NCI-H345 (cell line): ENCODE measurements around the gene S100A9.
"Not testable (repeated sequence)": the region's sequence is repeated elsewhere in the genome, so short reads cannot be mapped to it uniquely, and the experiment has no call there.

ENCODE experiments used
- DNase-seq: peaks from one replicate; lab custom pipeline; 2025; lab: John Stamatoyannopoulos, UW

S100A9 gene

DNA sequence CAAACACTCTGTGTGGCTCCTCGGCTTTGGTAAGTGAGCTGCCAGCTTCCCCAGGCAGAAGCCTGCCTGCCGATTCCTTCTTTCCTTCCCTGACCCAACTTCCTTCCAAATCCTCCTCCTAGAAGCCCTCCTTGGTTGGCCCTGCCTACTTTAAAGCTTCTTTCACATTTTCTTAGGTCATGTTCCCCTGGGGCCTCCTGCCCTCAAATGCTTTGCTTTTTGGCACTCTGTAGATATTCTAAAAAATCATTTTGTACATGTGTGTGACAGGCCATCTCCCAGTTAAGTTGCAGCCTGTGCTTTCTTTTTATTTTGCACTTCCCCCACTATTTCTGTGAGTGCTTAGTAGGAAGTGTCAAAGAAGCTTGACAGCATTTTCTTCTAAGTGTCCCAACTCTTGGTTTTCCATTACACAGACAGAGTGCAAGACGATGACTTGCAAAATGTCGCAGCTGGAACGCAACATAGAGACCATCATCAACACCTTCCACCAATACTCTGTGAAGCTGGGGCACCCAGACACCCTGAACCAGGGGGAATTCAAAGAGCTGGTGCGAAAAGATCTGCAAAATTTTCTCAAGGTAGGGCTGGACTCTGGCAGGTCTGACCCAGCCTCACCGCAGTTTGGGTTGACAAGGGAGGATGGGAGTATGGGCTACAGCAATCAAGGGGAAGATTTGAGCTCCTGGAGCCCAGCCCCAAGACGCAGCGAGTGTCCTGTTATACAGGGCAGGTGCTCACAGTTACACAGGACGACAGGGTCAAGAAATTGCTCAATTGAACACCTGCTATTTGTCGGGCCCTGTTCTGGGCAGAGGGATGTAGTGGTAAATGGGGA lies at the start of gene S100A9:
Gene S100A9 (plus strand): TSS at position 2 of the 838 bp plus-strand sequence. CDS start 430 bp downstream, at position 432.
- no peak for DNase-seq

- DNase-seq = no peak
Measured at GRCh38 chr1:153308540-153308939, 49.1 kb upstream of the S100A9 start.

DNA sequence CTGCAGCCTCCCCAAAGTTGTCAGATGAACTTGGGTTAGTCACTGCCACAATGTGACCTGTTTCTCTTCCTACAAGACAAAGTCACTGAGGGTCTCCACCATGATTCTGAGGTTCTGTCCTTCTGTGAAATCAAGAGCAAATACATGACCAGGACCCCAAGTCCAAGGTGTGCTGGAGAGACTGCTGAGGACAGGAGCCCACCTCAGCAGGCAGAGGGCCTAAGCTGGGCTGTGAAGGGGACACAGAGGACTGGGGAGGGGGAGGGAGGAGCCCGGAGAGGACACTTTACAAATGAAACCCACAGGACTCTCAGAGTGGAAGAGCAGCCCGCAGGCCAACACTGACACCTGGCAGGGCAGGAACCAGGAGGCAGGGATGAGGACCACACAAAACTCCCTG lies 48.2 kb upstream of the S100A9 start:
- DNase-seq = no peak

GRCh38 chr1:153310526-153310925 lies 47.1 kb upstream of the S100A9 start:
- DNase-seq = no peak

GRCh38 chr1:153312570-153313186 lies 45.0 kb upstream of the S100A9 start, which contains the start of gene PGLYRP3:
Gene PGLYRP3, minus strand, starts transcription at chr1:153312952. Its CDS starts 2,287 bp downstream, at chr1:153310665.
- peak; percentile 29 for DNase-seq

DNA sequence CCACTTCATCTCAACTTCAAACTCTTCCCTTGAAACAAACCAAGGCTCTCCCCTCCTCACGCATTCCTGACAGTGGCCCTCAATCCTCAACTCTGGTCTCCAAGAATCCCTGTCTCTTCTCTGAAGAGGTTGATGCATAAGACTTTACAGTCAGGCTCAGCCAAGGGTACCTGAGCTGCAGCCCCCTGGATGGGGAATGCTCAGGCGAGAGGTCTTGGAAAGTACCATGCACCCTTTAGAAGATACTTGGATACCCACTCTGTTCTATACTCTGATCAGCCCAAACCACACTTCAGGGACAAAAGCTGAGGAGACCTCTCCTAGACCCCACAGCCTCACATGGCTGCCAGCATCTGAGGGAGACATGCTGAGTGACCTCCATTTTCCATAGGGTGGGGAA lies 44.4 kb upstream of the S100A9 start:
- no peak for DNase-seq

DNA sequence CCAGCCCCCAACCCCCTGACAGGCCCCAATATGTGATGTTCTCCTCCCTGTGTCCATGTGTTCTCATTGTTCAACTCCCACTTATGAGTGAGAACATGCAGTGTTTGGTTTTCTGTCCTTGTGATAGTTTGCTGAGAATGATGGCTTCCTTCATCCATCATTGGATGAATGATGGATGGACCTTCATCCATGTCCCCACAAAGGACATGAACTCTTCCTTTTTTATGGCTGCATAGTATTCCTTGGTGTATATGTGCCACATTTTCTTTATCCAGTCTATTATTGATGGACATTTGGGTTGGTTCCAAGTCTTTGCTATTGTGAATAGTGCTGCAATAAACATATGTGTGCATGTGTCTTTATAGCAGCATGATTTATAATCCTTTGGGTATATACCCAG lies 43.3 kb upstream of the S100A9 start:
- not testable (repeated sequence) for DNase-seq

- DNase-seq = not testable (repeated sequence)
Measured at GRCh38 chr1:153316013-153316412, 41.6 kb upstream of the S100A9 start.

- not testable (repeated sequence) for DNase-seq
Measured at GRCh38 chr1:153318145-153318544, 39.5 kb upstream of the S100A9 start.

DNA sequence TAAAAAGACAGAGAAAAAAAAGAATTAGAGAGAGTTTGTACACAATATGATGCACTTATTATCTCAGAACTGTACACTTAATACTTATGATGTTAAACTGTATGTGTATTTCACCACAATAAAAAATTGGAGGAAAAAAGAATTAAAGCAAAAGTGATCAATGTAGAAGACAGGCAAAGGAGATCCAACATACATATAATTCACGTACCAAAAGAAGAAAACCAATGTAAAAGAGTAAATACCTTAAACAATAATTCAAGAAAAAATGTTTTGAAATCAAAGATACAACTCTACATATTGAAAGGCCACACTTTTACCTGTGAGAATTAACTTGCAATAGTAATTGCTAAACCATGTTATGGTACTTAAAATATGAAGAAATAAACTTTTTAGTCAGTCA lies 35.1 kb upstream of the S100A9 start:
- DNase-seq = no peak

GRCh38 chr1:153324912-153325311 lies 32.7 kb upstream of the S100A9 start:
- no peak for DNase-seq

DNA sequence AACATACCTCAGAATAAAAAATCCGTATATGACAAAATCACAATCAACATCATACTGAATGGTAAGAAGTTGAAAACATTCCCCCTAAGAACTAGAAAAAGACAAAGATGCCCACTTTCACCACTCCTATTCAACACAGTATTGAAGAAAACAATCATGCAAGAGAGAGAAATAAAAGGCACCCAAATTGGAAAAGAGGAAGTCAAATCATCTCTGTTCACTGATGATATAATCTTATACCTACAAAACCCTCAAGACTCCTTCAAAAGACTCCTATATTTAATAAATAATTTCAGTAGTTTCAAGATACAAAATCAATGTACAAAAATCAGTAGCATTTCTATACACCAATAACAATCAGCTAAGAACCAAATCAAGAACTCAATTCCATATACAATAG lies 23.8 kb upstream of the S100A9 start:
- DNase-seq = no peak

DNA sequence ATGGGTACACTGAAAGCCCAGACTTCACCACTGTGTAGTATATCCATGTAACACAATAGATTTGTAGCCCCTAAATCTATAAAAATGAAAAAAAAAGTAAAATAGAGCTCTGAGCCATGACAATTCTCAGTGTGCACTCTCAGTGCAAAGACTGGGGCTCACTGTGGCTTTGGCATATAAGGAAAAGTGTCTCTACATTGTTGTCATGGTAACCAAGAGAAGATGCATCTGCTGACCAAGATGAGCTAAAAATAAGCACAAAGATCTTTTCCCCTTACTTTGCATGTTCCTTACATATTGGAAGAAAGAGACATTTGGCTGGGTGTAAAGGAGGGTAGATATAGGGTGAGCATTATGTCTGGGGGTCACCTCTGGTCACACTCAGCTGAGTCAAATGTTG lies 21.0 kb upstream of the S100A9 start:
- DNase-seq = no peak

- no peak for DNase-seq
Measured at GRCh38 chr1:153337980-153338853, 19.4 kb upstream of the S100A9 start.

GRCh38 chr1:153339802-153340201 lies 17.9 kb upstream of the S100A9 start:
- DNase-seq = no peak

DNA sequence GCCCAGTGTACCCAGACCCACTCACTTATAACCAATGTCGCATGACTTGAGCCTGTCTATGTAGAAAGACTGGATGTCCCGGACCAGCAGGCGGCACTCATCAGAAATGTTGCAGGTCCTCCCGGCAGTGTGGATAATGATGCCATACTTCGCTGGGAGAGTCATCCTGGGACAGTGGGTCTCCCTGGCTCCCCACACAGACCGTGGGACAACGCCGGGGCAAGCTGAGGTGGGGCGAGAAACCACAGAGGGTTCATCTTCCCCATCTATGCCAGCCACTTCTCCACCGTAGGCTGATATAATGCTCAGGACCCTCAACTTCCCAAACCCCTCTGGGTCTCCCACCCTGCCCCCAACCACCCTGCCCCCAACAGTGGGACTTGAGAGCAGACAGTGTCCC lies 17.3 kb upstream of the S100A9 start:
- DNase-seq = no peak

- no peak for DNase-seq
Measured at GRCh38 chr1:153341431-153341934, 16.2 kb upstream of the S100A9 start.

DNA sequence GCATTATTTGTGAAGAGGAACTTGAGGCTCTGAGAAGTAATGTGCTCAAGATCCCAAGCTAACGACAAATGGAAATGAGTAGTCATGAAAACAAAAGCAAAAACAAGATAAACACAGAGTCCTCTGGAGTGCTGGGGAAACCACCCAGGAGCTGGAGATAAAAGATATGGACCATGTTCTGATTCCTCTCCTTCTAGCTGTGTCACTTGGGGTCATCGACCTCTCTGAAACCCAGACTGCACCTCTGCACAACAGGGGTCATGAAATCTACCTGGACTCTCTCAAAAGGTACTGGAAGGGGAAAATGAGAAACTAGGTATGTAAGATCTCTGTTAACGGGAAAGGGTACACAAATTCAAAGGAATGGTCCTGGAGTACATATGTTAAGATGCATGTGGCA lies 15.5 kb upstream of the S100A9 start:
- DNase-seq = no peak

- no peak for DNase-seq
Measured at GRCh38 chr1:153343040-153343681, 14.5 kb upstream of the S100A9 start.

- no peak for DNase-seq
Measured at GRCh38 chr1:153343811-153344717, 13.6 kb upstream of the S100A9 start.

- DNase-seq = peak; percentile 48
Measured at GRCh38 chr1:153344718-153345025, 13.0 kb upstream of the S100A9 start.
